ENCODE measurements around the gene ZNF511.

ZNF511 gene

DNA sequence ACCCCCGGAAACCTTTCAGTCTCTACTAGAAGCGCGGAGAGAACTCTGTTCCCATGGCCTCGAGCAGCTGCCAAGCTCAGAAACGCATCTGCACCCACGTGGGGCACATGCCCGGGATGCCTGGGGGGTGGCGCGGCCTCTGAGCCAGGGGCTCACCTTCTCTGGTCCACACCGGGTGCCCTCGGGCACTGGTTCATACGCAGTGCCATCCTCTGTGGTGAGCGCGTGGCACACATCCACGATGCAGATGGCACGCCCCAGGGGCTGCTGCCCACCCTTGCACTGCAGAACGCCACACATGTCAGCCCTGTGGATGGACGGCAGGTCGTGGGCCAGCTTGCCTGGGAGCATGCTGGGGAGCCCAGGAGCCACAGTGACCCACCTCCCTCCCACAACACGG is 38.5 kb upstream of the ZNF511 start:
- Histone ChIP-seq H3K27ac (ENCODE audit: low read length) (no peak overlapping the region), H2AFZ (ENCODE audit: low read length) (no peak overlapping the region), H3F3A (ENCODE audit: insufficient read depth, low read length) (peaks cover 5% of the 10 kb centered on the region; the same call in 1 of the 2 replicates), H3K4me2 (ENCODE audit: low read depth, low read length) (no peak overlapping the region), H3K4me1 (ENCODE audit: low read length) (no peaks in the 10 kb centered on the region), H3K9me3 (replicated peaks; ENCODE audit: insufficient read depth, low read length) (no peaks in the 10 kb centered on the region), H3K9me2 (replicated peaks; ENCODE audit: insufficient read depth, low read length) (no peaks in the 10 kb centered on the region), H3K27me3 (replicated peaks; ENCODE audit: insufficient read depth, low read length) (no peaks in the 10 kb centered on the region), H3K36me3 (replicated peaks; ENCODE audit: insufficient read depth, low read length) (peaks cover 3% of the 10 kb centered on the region), H3K9ac (ENCODE audit: low read length) (no peak overlapping the region), H3K79me2 (ENCODE audit: low read length) (peaks cover 49% of the 10 kb centered on the region), H4K20me1 (ENCODE audit: insufficient read depth, low read length) (no peaks in the 10 kb centered on the region), H3K4me3 (ENCODE audit: low read length) (no peak overlapping the region)
- DNase-seq: no peak
- TF ChIP-seq, protein P1, sequence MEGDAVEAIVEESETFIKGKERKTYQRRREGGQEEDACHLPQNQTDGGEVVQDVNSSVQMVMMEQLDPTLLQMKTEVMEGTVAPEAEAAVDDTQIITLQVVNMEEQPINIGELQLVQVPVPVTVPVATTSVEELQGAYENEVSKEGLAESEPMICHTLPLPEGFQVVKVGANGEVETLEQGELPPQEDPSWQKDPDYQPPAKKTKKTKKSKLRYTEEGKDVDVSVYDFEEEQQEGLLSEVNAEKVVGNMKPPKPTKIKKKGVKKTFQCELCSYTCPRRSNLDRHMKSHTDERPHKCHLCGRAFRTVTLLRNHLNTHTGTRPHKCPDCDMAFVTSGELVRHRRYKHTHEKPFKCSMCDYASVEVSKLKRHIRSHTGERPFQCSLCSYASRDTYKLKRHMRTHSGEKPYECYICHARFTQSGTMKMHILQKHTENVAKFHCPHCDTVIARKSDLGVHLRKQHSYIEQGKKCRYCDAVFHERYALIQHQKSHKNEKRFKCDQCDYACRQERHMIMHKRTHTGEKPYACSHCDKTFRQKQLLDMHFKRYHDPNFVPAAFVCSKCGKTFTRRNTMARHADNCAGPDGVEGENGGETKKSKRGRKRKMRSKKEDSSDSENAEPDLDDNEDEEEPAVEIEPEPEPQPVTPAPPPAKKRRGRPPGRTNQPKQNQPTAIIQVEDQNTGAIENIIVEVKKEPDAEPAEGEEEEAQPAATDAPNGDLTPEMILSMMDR (IDR thresholded peaks at IDR 0.05; ENCODE audit: low read length): no peak
- TF ChIP-seq EZH2phosphoT487 (IDR thresholded peaks at IDR 0.05; ENCODE audit: low read length) (no peak), EZH2 (optimal IDR thresholded peaks at IDR 0.05; ENCODE audit: low read depth, low read length) (no peak)

GRCh38 chr10:133270773-133271297 is 37.9 kb upstream of the ZNF511 start:
- Histone ChIP-seq H3K27me3 (replicated peaks; ENCODE audit: insufficient read depth, low read length) (no peaks in the 10 kb centered on the region), H3K79me2 (ENCODE audit: low read length) (peaks cover 56% of the 10 kb centered on the region), H3K4me1 (ENCODE audit: low read length) (no peaks in the 10 kb centered on the region), H3K4me2 (ENCODE audit: low read depth, low read length) (no peak overlapping the region), H3K9me3 (replicated peaks; ENCODE audit: insufficient read depth, low read length) (no peaks in the 10 kb centered on the region), H3K9ac (ENCODE audit: low read length) (no peak overlapping the region), H4K20me1 (ENCODE audit: insufficient read depth, low read length) (no peaks in the 10 kb centered on the region), H3K27ac (ENCODE audit: low read length) (no peak overlapping the region), H2AFZ (ENCODE audit: low read length) (no peak overlapping the region), H3K36me3 (replicated peaks; ENCODE audit: insufficient read depth, low read length) (peaks cover 3% of the 10 kb centered on the region), H3K9me2 (replicated peaks; ENCODE audit: insufficient read depth, low read length) (no peaks in the 10 kb centered on the region), H3K4me3 (ENCODE audit: low read length) (no peak overlapping the region), H3F3A (ENCODE audit: insufficient read depth, low read length) (peaks cover 8% of the 10 kb centered on the region; the same call in 1 of the 2 replicates)
- DNase-seq: no peak
- TF ChIP-seq, protein P1 (IDR thresholded peaks at IDR 0.05; ENCODE audit: low read length): no peak
- TF ChIP-seq EZH2 (optimal IDR thresholded peaks at IDR 0.05; ENCODE audit: low read depth, low read length) (no peak), EZH2phosphoT487 (IDR thresholded peaks at IDR 0.05; ENCODE audit: low read length) (no peak)

GRCh38 chr10:133271521-133272300 is 37.0 kb upstream of the ZNF511 start:
- H3K9me3 ChIP-seq (replicated peaks; ENCODE audit: insufficient read depth, low read length): no peaks in the 10 kb centered on the region
- H3K9me2 ChIP-seq (replicated peaks; ENCODE audit: insufficient read depth, low read length): no peaks in the 10 kb centered on the region
- H3K36me3 ChIP-seq (replicated peaks; ENCODE audit: insufficient read depth, low read length): peaks cover 3% of the 10 kb centered on the region
- no peak overlapping the region for H3K9ac ChIP-seq (ENCODE audit: low read length)
- H3K79me2 ChIP-seq (ENCODE audit: low read length): peaks cover 63% of the 10 kb centered on the region
- H3K27ac ChIP-seq (ENCODE audit: low read length): no peak overlapping the region
- H2AFZ ChIP-seq (ENCODE audit: low read length): no peak overlapping the region
- no peaks in the 10 kb centered on the region for H3K27me3 ChIP-seq (replicated peaks; ENCODE audit: insufficient read depth, low read length)
- DNase-seq: no peak
- no peaks in the 10 kb centered on the region for H3K4me1 ChIP-seq (ENCODE audit: low read length)
- H4K20me1 ChIP-seq (ENCODE audit: insufficient read depth, low read length): no peaks in the 10 kb centered on the region
- peaks cover 14% of the 10 kb centered on the region; the same call in 1 of the 2 replicates for H3F3A ChIP-seq (ENCODE audit: insufficient read depth, low read length)
- H3K4me2 ChIP-seq (ENCODE audit: low read depth, low read length): no peak overlapping the region
- TF ChIP-seq EZH2 (optimal IDR thresholded peaks at IDR 0.05; ENCODE audit: low read depth, low read length): no peak
- TF ChIP-seq, protein P1 (IDR thresholded peaks at IDR 0.05; ENCODE audit: low read length): no peak
- no peak overlapping the region for H3K4me3 ChIP-seq (ENCODE audit: low read length)
